SK-N-SH (cell line): ENCODE data around the gene CYLC1. TPM values are rescaled to one million over a fixed set of nuclear protein-coding genes. Genes with fewer than 3 reads are reported as not detected.

Experiments used
- CTCF ChIA-PET: fragments of 300-600, 350-600 bp; formaldehyde crosslinking; extraction: SDS; loops from one replicate; lab custom pipeline; 2021; lab: Yijun Ruan, JAX
- POLR2A ChIA-PET: fragments of 350-600 bp; sonication (Branson Sonifier 250); formaldehyde crosslinking; extraction: SDS; loops from one replicate; lab custom pipeline; 2020; ENCODE audit warnings: antibody characterized with exemption, inconsistent platforms; lab: Yijun Ruan, JAX
- DNase-seq: peaks from one replicate; pipeline ENCODE4 v3.0.0; 2012
- H2AFZ ChIP-seq: fragments of 200-600 bp; sonication (generic); 2 replicates; pipeline ENCODE4 v1.8.1; 2016; ENCODE audit warnings: antibody characterized with exemption, mild to moderate bottlenecking, low read depth
- H3F3A ChIP-seq: fragments of 200-600 bp; sonication (generic); replicated peaks from 2 replicates; pipeline ENCODE3; 2016; ENCODE audit warnings: antibody characterized with exemption, mild to moderate bottlenecking; ENCODE audit not compliant: insufficient read depth
- H3K27ac ChIP-seq, 2 experiments: fragments of 200-500 bp in 1 of 2; fragments of 200-600 bp in 1 of 2; sonication (Bioruptor generic) in 1 of 2; sonication (generic), shearing (Covaris generic) in 1 of 2; 2 replicates each; pipeline versions ENCODE4 v1.5.1 to v1.6.1; 2014 to 2016; ENCODE audit warnings: low read depth in 2 of 2, inconsistent platforms in 1 of 2, low read length in 1 of 2, mild to moderate bottlenecking in 1 of 2, mixed read lengths in 1 of 2
- H3K27me3 ChIP-seq: fragments of 200-600 bp; sonication (generic), shearing (Covaris generic); 2 replicates; pipeline ENCODE4 v1.6.1; 2016; ENCODE audit warnings: mixed run types; ENCODE audit not compliant: insufficient read depth
- H3K36me3 ChIP-seq, 2 experiments: fragments of 200-500 bp in 1 of 2; fragments of 200-600 bp in 1 of 2; sonication (Bioruptor generic) in 1 of 2; sonication (generic) in 1 of 2; replicated peaks in 1 of 2; 2 replicates each; pipeline versions ENCODE3 to v1.5.1; 2014 to 2016; ENCODE audit warnings: low read length in 1 of 2, mild to moderate bottlenecking in 1 of 2; ENCODE audit not compliant: insufficient read depth in 2 of 2, control insufficient read depth in 1 of 2
- H3K4me1 ChIP-seq, 2 experiments: fragments of 200-500 bp in 1 of 2; fragments of 200-600 bp in 1 of 2; sonication (Bioruptor generic) in 1 of 2; sonication (generic), shearing (Covaris generic) in 1 of 2; 2 replicates each; pipeline versions ENCODE4 v1.5.1 to v1.6.1; 2014 to 2016; ENCODE audit warnings: low read depth in 1 of 2, low read length in 1 of 2, mixed run types in 1 of 2; ENCODE audit not compliant: insufficient read depth in 2 of 2, control insufficient read depth in 1 of 2
- H3K4me2 ChIP-seq: fragments of 200-600 bp; sonication (generic), shearing (Covaris generic); 2 replicates; pipeline ENCODE4 v1.6.1; 2017; ENCODE audit warnings: mixed run types
- H3K4me3 ChIP-seq, 2 experiments: fragments of 200-500 bp in 1 of 2; fragments of 200-600 bp in 1 of 2; sonication (Bioruptor generic) in 1 of 2; sonication (generic), shearing (Covaris generic) in 1 of 2; 2 replicates each; pipeline versions ENCODE4 v1.5.1 to v1.8.1; 2014 to 2016; ENCODE audit warnings: low read depth in 2 of 2, inconsistent platforms in 1 of 2, low read length in 1 of 2, mild to moderate bottlenecking in 1 of 2, mixed read lengths in 1 of 2, moderate library complexity in 1 of 2
- H3K79me2 ChIP-seq: fragments of 200-600 bp; sonication (generic); 2 replicates; pipeline ENCODE4 v1.8.1; 2017; ENCODE audit warnings: mild to moderate bottlenecking; ENCODE audit not compliant: insufficient read depth
- H3K9ac ChIP-seq: fragments of 200-600 bp; sonication (generic); 2 replicates; pipeline ENCODE4 v1.6.1; 2017; ENCODE audit warnings: mixed run types
- H3K9me2 ChIP-seq: fragments of 200-600 bp; sonication (generic); 2 replicates; pipeline ENCODE4 v1.6.1; 2017; ENCODE audit warnings: mixed run types
- H3K9me3 ChIP-seq: fragments of 200-600 bp; sonication (generic); 2 replicates; pipeline ENCODE4 v1.6.1; 2017; ENCODE audit warnings: mixed run types, mild to moderate bottlenecking, moderate library complexity
- H4K20me1 ChIP-seq: fragments of 200-600 bp; sonication (generic); 2 replicates; pipeline ENCODE4 v1.6.1; 2017; ENCODE audit warnings: mild to moderate bottlenecking, mixed run types; ENCODE audit not compliant: insufficient read depth
- RAD21 ChIP-seq: IDR thresholded peaks from 2 replicates; pipeline ENCODE4 v1.6.1; 2012; ENCODE audit warnings: mild to moderate bottlenecking, low read length
- RCOR1 ChIP-seq: fragments of 150-350 bp; IDR thresholded peaks from 2 replicates; pipeline ENCODE4 v1.6.1; 2017; ENCODE audit warnings: antibody characterized with exemption, low read length
- WGBS: methylation state at CpG from one replicate; pipeline ENCODE4 v1.1.6; 2017; ENCODE audit warnings: low lambda C conversion rate; 5-methylcytosine and 5-hydroxymethylcytosine counted together
- polyA plus RNA-seq, 3 experiments: library from polyadenylated mRNA; depleted of rRNA; stranded (reverse); fragments of >200 nt; gene quantifications; 2 replicates each; pipeline ENCODE4 v1.2.3, GENCODE V29; 2012
- TF ChIP-seq, protein P1 (sequence below): fragments of 200-600 bp; sonication (generic); IDR thresholded peaks from 2 replicates; pipeline ENCODE4 v1.6.1; 2017; ENCODE audit warnings: antibody characterized with exemption, mild to moderate bottlenecking, moderate library complexity
- TF ChIP-seq, protein P2 (sequence below): IDR thresholded peaks from 2 replicates; pipeline ENCODE4 v1.4.0; 2012; ENCODE audit warnings: low read depth, borderline replicate concordance

CYLC1 gene, protein sequence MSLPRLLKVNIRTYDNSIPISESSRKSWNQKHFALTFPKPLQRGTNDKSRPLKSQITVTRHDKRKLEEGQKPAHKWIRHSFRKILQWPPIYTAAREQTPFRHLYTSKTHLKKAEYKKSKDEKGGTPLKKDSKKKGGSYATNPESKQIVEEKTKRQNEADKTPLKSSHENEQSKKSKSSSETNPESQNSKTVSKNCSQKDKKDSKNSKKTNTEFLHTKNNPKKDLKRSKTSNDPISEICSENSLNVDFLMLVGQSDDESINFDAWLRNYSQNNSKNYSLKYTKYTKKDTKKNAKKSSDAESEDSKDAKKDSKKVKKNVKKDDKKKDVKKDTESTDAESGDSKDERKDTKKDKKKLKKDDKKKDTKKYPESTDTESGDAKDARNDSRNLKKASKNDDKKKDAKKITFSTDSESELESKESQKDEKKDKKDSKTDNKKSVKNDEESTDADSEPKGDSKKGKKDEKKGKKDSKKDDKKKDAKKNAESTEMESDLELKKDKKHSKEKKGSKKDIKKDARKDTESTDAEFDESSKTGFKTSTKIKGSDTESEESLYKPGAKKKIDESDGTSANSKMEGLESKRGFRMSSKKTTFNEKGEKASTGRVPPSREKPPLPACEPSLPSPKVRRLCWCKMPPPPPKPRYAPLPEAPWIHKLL
- not detected in 2 replicates for polyA plus RNA-seq (2012; rRNA removed)
- not detected in 2 replicates for polyA plus RNA-seq (2012; cell fraction: cytosol; rRNA removed)
- polyA plus RNA-seq (2012; cell fraction: nucleus; rRNA removed), result not detected in 2 replicates

DNA sequence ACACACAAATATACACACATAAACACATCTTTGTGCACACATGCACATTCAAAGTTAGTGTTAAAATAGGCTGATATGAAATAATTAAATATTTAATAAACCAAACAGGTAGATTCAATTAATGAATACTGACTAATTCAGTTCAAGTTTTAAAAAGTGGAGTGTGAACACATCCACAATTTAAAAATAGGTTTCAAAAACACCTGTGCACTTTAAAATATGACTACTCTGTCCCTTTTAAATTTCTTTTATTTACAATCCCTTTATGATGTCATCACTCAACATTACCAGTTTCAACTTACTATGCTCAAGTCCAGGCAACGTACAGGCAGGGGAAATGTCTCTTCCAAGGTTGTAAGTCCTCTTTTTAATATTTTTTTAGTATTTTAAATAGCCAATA, at the start of gene CYLC1:
Gene CYLC1, plus strand, starts transcription at position 301 of the 400 bp plus-strand sequence. Its CDS starts 37 bp downstream, at position 338.
- CTCF ChIA-PET, result no interaction called here
- H2AFZ ChIP-seq, result no peak within 1 kb of the TSS
- no peaks in the 10 kb centered on the region for H3K36me3 ChIP-seq
- H3K27ac ChIP-seq, result no peak within 1 kb of the TSS
- no peaks in the 10 kb centered on the region for H3K9me2 ChIP-seq
- no peak within 1 kb of the TSS for H3K9ac ChIP-seq
- TF ChIP-seq RAD21 (no peak), RCOR1 (no peak)
- WGBS, result 3% methylated on average over 1 of the region's 1 CpG
- POLR2A ChIA-PET, result no interaction called here
- H4K20me1 ChIP-seq, result no peaks in the 10 kb centered on the region
- no peak within 1 kb of the TSS for H3K4me2 ChIP-seq
- H3K9me3 ChIP-seq, result no peaks in the 10 kb centered on the region
- no peaks in the 10 kb centered on the region for H3K27me3 ChIP-seq
- H3K4me3 ChIP-seq, result no peak within 1 kb of the TSS
- no peak for DNase-seq
- no peaks in the 10 kb centered on the region for H3K79me2 ChIP-seq
- no peaks in the 10 kb centered on the region for H3F3A ChIP-seq
- H3K4me1 ChIP-seq, result no peaks in the 10 kb centered on the region

DNA sequence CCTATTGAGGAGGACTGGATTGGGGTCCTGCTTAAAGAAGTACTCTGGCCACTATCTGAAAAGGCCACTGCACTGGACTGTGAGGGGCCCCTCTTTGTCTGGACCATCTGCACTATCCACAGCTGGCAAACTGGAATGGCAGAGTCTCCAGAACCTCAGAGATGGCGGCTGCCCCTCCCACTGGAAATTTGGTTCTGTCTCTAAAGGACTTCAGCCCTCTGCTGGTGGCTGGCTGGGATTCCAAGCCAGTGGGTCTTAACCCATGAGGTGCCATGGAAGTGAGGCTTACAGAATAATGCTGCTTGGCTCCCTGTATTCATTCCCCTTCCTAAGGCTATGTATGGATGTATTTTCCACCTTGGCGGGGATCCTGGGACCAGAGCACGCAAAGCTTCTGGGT, 41.6 kb upstream of the CYLC1 start:
- H3K27ac ChIP-seq, result no peak overlapping the region
- no peaks in the 10 kb centered on the region for H3K27me3 ChIP-seq
- POLR2A ChIA-PET, result no interaction called here
- H3K4me1 ChIP-seq, result no peaks in the 10 kb centered on the region
- TF ChIP-seq, protein P1, sequence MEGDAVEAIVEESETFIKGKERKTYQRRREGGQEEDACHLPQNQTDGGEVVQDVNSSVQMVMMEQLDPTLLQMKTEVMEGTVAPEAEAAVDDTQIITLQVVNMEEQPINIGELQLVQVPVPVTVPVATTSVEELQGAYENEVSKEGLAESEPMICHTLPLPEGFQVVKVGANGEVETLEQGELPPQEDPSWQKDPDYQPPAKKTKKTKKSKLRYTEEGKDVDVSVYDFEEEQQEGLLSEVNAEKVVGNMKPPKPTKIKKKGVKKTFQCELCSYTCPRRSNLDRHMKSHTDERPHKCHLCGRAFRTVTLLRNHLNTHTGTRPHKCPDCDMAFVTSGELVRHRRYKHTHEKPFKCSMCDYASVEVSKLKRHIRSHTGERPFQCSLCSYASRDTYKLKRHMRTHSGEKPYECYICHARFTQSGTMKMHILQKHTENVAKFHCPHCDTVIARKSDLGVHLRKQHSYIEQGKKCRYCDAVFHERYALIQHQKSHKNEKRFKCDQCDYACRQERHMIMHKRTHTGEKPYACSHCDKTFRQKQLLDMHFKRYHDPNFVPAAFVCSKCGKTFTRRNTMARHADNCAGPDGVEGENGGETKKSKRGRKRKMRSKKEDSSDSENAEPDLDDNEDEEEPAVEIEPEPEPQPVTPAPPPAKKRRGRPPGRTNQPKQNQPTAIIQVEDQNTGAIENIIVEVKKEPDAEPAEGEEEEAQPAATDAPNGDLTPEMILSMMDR, result peak; percentile 22; the same call in 1 of the 2 replicates
- TF ChIP-seq, protein P2, sequence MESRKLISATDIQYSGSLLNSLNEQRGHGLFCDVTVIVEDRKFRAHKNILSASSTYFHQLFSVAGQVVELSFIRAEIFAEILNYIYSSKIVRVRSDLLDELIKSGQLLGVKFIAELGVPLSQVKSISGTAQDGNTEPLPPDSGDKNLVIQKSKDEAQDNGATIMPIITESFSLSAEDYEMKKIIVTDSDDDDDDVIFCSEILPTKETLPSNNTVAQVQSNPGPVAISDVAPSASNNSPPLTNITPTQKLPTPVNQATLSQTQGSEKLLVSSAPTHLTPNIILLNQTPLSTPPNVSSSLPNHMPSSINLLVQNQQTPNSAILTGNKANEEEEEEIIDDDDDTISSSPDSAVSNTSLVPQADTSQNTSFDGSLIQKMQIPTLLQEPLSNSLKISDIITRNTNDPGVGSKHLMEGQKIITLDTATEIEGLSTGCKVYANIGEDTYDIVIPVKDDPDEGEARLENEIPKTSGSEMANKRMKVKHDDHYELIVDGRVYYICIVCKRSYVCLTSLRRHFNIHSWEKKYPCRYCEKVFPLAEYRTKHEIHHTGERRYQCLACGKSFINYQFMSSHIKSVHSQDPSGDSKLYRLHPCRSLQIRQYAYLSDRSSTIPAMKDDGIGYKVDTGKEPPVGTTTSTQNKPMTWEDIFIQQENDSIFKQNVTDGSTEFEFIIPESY, result no peak
- no peak overlapping the region; a peak in 1 of 4 replicates for H3K4me3 ChIP-seq
- H3F3A ChIP-seq, result no peaks in the 10 kb centered on the region
- H3K36me3 ChIP-seq, result no peaks in the 10 kb centered on the region
- H2AFZ ChIP-seq, result no peak overlapping the region
- CTCF ChIA-PET, result interaction anchor here (0.9 kb wide), 1 partner anchor 184 kb away, joined by 3 read pairs; no protein-coding TSS in a partner anchor
- DNase-seq, result no peak
- no peaks in the 10 kb centered on the region for H3K9me3 ChIP-seq
- WGBS, result 0% methylated on average over 3 of the region's 3 CpGs
- H3K79me2 ChIP-seq, result no peaks in the 10 kb centered on the region
- H3K9me2 ChIP-seq, result no peaks in the 10 kb centered on the region
- H4K20me1 ChIP-seq, result no peaks in the 10 kb centered on the region
- no peak overlapping the region for H3K9ac ChIP-seq
- no peak overlapping the region for H3K4me2 ChIP-seq
